HepG2 (cell line): ENCODE results near the gene PELI2. TPM values are rescaled to one million over a fixed set of nuclear protein-coding genes. Genes with fewer than 3 reads are reported as not detected.
A peak's percentile ranks its signal among the peaks of the same experiment; 100 is the strongest.

Experiments used
- E2F2 ChIP-seq: sonication (generic); formaldehyde crosslinking; IDR thresholded peaks from 2 replicates; pipeline ENCODE4 v1.4.0; 2020; ENCODE audit warnings: missing genetic modification reagents, borderline replicate concordance
- ELF4 ChIP-seq: sonication (generic); formaldehyde crosslinking; IDR thresholded peaks from 2 replicates; pipeline ENCODE4 v1.5.0; 2020; ENCODE audit warnings: missing genetic modification reagents, mild to moderate bottlenecking, moderate library complexity, borderline replicate concordance
- HMGXB3 ChIP-seq: sonication (generic); formaldehyde crosslinking; IDR thresholded peaks from 2 replicates; pipeline ENCODE4 v1.4.0; 2020; ENCODE audit warnings: missing genetic modification reagents, borderline replicate concordance
- KDM1A ChIP-seq: IDR thresholded peaks from 2 replicates; pipeline ENCODE4 v1.6.1; 2016; ENCODE audit warnings: missing compliant biosample characterization
- NFIC ChIP-seq: IDR thresholded peaks from 2 replicates; pipeline ENCODE4 v1.6.1; 2012; ENCODE audit warnings: mild to moderate bottlenecking, low read length, inconsistent platforms
- NR2F2 ChIP-seq: IDR thresholded peaks from 2 replicates; pipeline ENCODE4 v1.6.1; 2012; ENCODE audit warnings: low read depth, inconsistent platforms, borderline replicate concordance
- RNF219 ChIP-seq: sonication (generic); formaldehyde crosslinking; IDR thresholded peaks from 2 replicates; pipeline ENCODE4 v1.5.0; 2020; ENCODE audit warnings: mild to moderate bottlenecking, missing genetic modification reagents
- RXRB ChIP-seq: IDR thresholded peaks from 2 replicates; pipeline ENCODE4 v1.6.1; 2016; ENCODE audit warnings: borderline replicate concordance, missing genetic modification reagents, missing compliant biosample characterization
- SNAPC5 ChIP-seq: sonication (generic); formaldehyde crosslinking; IDR thresholded peaks from 2 replicates; pipeline ENCODE4 v1.8.1; 2023; ENCODE audit warnings: mild to moderate bottlenecking, missing genetic modification reagents, borderline replicate concordance
- TFAP4 ChIP-seq: sonication (generic); IDR thresholded peaks from 2 replicates; pipeline ENCODE4 v1.6.1; 2016; ENCODE audit warnings: low read depth, borderline replicate concordance
- TOE1 ChIP-seq: sonication (generic); formaldehyde crosslinking; IDR thresholded peaks from 2 replicates; pipeline ENCODE4 v1.4.0; 2020; ENCODE audit warnings: mild to moderate bottlenecking, missing genetic modification reagents
- YY1 ChIP-seq: IDR thresholded peaks from 2 replicates; pipeline ENCODE4 v1.6.1; 2011; ENCODE audit warnings: low read length, low read depth, moderate library complexity, mild to moderate bottlenecking; ENCODE audit not compliant: insufficient read depth, insufficient replicate concordance
- ZGPAT ChIP-seq: IDR thresholded peaks from 2 replicates; pipeline ENCODE4 v1.6.1; 2016; ENCODE audit warnings: mild to moderate bottlenecking
- ZNF251 ChIP-seq: sonication (generic); formaldehyde crosslinking; IDR thresholded peaks from 2 replicates; pipeline ENCODE4 v1.9.0; 2021; ENCODE audit warnings: mild to moderate bottlenecking, missing genetic modification reagents
- ZNF580 ChIP-seq: IDR thresholded peaks from 2 replicates; pipeline ENCODE4 v1.6.1; 2016; ENCODE audit warnings: low read depth, borderline replicate concordance
- ZNF616 ChIP-seq: sonication (generic); formaldehyde crosslinking; IDR thresholded peaks from 2 replicates; pipeline ENCODE4 v1.5.0; 2020; ENCODE audit warnings: low read depth, mild to moderate bottlenecking, missing genetic modification reagents
- ZNF652 ChIP-seq: IDR thresholded peaks from 2 replicates; pipeline ENCODE4 v1.6.1; 2016; ENCODE audit warnings: low read depth, borderline replicate concordance
- polyA plus RNA-seq, 8 experiments: library from polyadenylated mRNA; depleted of rRNA in 3 of 8; stranded (reverse) in 7 of 8; unstranded in 1 of 8; fragments of >200 nt; fragmentation: Illumina TruSeq in 4 of 8; extraction: Trizol in 4 of 8; gene quantifications; 2 replicates each; pipeline versions ENCODE4 v1.2.1 to v1.2.3, GENCODE V29; 2011 to 2016; ENCODE audit warnings: low read depth in 4 of 8, missing spikeins in 1 of 8, mixed read lengths in 1 of 8; ENCODE audit not compliant: insufficient read depth in 1 of 8
- total RNA-seq, 5 experiments: library from RNA; depleted of rRNA; stranded (reverse); fragments of >200 nt; fragmentation: Illumina TruSeq; extraction: Trizol; gene quantifications; 2 replicates each; pipeline ENCODE4 v1.2.3, GENCODE V29; 2016; ENCODE audit warnings: low read depth in 1 of 5

The PELI2 gene
- total and polyA plus RNA-seq, 2 of the 13 experiments (the other 11 are each of a cell fraction or from before 2014, with no cell fraction given) = 0.07 TPM; not detected in 1

GRCh38 chr14:56224691-56225681 lies 106.8 kb downstream of the PELI2 start (continued):
- TF ChIP-seq HMGXB3 (CRISPR knock-in tag) (peak; percentile 27; the same call in 1 of the 2 replicates), SNAPC5 (no peak), NFIC (no peak), ZNF251 (CRISPR knock-in tag) (no peak), YY1 (no peak), NR2F2 (no peak), TOE1 (CRISPR knock-in tag) (no peak), TFAP4 (peak; percentile 96), ZNF580 (CRISPR knock-in tag) (0 out of 2 replicates have a peak, but pooled peaks have one; percentile 47), ZNF616 (CRISPR knock-in tag) (no peak), RNF219 (no peak), RXRB (peak; percentile 24; the same call in 1 of the 2 replicates), KDM1A (CRISPR knock-in tag) (peak; percentile 94), ZNF652 (CRISPR knock-in tag) (no peak), ELF4 (no peak), ZGPAT (0 out of 2 replicates have a peak, but pooled peaks have one; percentile 35), E2F2 (CRISPR knock-in tag) (no peak)
